ENCODE results near the gene CRIM1. TPM values are rescaled to one million over a fixed set of nuclear protein-coding genes. Genes with fewer than 3 reads are reported as not detected.

Gene CRIM1
- total RNA-seq, 2 donors from 2014 or later, result 26.7 to 26.9 TPM

DNA sequence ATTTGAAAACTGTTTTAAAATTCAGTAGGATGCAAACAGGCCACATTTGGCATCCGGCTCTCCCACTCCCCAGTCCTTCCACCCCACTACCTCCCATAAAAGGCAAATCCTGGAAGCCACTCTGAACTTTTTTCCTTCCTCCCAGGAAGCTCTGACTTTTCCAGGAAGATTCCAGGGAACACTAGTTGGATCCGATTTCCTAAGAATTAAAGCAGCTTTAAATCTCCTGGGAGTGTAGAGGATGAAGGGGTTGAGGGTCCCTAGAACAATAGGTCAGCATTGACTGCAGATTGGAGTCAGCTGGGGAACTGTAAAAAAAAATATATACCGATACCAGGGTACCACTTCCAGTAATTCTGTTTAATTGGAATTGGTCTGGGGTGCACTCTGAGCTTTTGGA lies 76.9 kb downstream of the CRIM1 start:
- H3K36me3 Mint-ChIP-seq (ENCODE audit: low read depth), result peaks cover 3% of the 10 kb centered on the region
- no peaks in the 10 kb centered on the region for H3K9me3 Mint-ChIP-seq
- H3K4me3 Mint-ChIP-seq, result no peak overlapping the region

DNA sequence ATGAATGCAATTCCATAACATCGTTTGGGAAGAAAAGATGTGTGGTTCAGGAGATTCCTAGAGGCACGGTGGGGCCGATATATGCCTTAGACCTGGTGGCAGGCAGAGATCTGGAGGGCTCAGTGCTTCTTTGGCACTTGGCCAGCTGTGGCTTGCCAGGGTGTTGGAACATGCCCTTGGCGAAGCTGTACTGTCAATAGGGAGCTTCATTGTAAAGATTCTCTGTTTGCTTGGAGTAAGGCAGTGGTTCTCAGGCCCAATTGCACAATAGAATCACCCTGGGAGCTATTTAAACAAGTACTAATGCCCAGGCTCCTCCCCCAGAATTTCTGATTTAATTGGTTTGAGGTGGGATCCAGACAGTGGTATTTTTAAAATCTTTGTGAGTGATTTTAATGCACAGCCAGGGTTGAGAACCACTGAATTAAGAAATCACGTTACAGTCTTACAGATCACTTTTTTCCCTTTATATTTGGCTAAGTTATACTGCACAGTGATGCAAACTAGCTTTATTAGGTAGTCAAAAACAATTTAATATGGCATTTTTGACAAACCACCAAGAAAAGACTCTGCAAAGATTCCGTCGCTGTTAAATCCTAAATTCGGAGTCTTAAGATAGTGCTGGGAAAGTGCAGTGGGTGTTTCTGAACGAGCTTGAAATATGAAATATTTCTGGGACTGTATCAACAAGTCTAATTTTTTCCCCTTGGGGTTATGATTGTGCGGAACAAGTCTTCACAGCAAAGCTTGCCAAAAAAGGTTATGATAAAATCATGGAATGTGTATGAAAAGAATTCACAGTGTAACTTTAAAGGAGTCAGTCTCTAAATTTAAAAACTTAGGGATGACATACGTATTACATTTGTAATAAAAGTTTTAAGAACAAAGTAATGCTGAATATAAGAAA lies 78.0 kb downstream of the CRIM1 start:
- peaks cover 12% of the 10 kb centered on the region for H3K36me3 ChIP-seq (ENCODE audit: control insufficient read depth, insufficient read depth, low read length)
- no peak overlapping the region for H3K4me3 ChIP-seq (ENCODE audit: low read length)
- no peaks in the 10 kb centered on the region for H3K27me3 ChIP-seq (ENCODE audit: control insufficient read depth, insufficient read depth, low read length, poor library complexity, severe bottlenecking)
- H3K27ac Mint-ChIP-seq, result no peak overlapping the region
- no peaks in the 10 kb centered on the region for H3K27me3 Mint-ChIP-seq (ENCODE audit: insufficient read depth)
- 95 to 98% methylated on average over 9 to 11 of the region's 11 CpGs for WGBS, 2 experiments (ENCODE audit: insufficient coverage in 1 of 2, insufficient read length in 1 of 2)
- peaks cover 7% of the 10 kb centered on the region for H3K4me1 ChIP-seq (ENCODE audit: control insufficient read depth, insufficient read depth, low read length)
- no peaks in the 10 kb centered on the region for H3K9me3 ChIP-seq (ENCODE audit: control insufficient read depth, low read length)
- peaks cover 19% of the 10 kb centered on the region for H3K4me1 Mint-ChIP-seq
- DNase-seq, result no peak
- H3K9me3 Mint-ChIP-seq, result no peaks in the 10 kb centered on the region
- TF ChIP-seq, protein P1, sequence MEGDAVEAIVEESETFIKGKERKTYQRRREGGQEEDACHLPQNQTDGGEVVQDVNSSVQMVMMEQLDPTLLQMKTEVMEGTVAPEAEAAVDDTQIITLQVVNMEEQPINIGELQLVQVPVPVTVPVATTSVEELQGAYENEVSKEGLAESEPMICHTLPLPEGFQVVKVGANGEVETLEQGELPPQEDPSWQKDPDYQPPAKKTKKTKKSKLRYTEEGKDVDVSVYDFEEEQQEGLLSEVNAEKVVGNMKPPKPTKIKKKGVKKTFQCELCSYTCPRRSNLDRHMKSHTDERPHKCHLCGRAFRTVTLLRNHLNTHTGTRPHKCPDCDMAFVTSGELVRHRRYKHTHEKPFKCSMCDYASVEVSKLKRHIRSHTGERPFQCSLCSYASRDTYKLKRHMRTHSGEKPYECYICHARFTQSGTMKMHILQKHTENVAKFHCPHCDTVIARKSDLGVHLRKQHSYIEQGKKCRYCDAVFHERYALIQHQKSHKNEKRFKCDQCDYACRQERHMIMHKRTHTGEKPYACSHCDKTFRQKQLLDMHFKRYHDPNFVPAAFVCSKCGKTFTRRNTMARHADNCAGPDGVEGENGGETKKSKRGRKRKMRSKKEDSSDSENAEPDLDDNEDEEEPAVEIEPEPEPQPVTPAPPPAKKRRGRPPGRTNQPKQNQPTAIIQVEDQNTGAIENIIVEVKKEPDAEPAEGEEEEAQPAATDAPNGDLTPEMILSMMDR (conservative IDR thresholded peaks at IDR 0.05), result no peak
- H3K27ac ChIP-seq (ENCODE audit: low read depth, low read length), result no peak overlapping the region
- no peak overlapping the region for H3K9ac ChIP-seq (ENCODE audit: extremely low read depth, low read length, poor library complexity, severe bottlenecking)
- H3K4me3 Mint-ChIP-seq, result no peak overlapping the region
- H3K36me3 Mint-ChIP-seq (ENCODE audit: low read depth), result peaks cover 3% of the 10 kb centered on the region

More for the DNA sequence above, 76.9 kb downstream of the CRIM1 start:
- peaks cover 16% of the 10 kb centered on the region for H3K4me1 Mint-ChIP-seq
- H3K27ac ChIP-seq (ENCODE audit: low read depth, low read length), result no peak overlapping the region
- no peak overlapping the region for H3K27ac Mint-ChIP-seq
- WGBS, 2 experiments (ENCODE audit: insufficient coverage in 1 of 2, insufficient read length in 1 of 2), result 83 to 93% methylated on average over 1 to 3 of the region's 3 CpGs
- TF ChIP-seq, protein P1 (conservative IDR thresholded peaks at IDR 0.05), result no peak
- H3K9me3 ChIP-seq (ENCODE audit: control insufficient read depth, low read length), result no peaks in the 10 kb centered on the region
- no peak for DNase-seq
- peaks cover 7% of the 10 kb centered on the region for H3K4me1 ChIP-seq (ENCODE audit: control insufficient read depth, insufficient read depth, low read length)
- H3K9ac ChIP-seq (ENCODE audit: extremely low read depth, low read length, poor library complexity, severe bottlenecking), result no peak overlapping the region
- H3K36me3 ChIP-seq (ENCODE audit: control insufficient read depth, insufficient read depth, low read length), result peaks cover 12% of the 10 kb centered on the region
- H3K4me3 ChIP-seq (ENCODE audit: low read length), result no peak overlapping the region
- no peaks in the 10 kb centered on the region for H3K27me3 Mint-ChIP-seq (ENCODE audit: insufficient read depth)
- H3K27me3 ChIP-seq (ENCODE audit: control insufficient read depth, insufficient read depth, low read length, poor library complexity, severe bottlenecking), result no peaks in the 10 kb centered on the region

DNA sequence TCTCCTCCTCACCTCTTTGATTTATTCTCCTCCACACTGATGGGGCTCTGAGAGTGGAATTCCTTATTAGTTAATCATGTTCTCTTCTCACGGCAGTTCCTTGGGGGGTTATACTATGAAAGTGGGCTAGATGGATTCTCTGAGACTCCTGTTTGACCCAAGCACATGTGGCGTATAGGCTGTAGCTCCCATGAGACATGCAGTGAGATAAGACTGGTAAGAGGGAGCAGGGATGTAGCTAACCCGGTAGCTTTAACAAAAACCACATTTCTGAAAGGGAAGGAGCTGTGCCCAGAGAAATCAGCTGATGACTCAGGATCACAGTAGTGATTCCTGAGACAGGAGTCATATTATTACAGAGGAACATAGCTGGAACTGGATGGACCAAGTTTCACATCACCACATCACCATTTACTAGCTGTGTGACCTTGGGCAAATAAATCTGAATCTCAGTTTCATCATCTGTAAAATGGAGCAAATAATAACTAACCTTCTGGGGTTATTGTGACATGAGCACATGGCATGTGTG lies 82.9 kb downstream of the CRIM1 start:
- Mint-ChIP-seq H3K27ac (no peak overlapping the region), H3K9me3 (no peaks in the 10 kb centered on the region), H3K36me3 (ENCODE audit: low read depth) (peaks cover 24% of the 10 kb centered on the region), H3K4me1 (peaks cover 4% of the 10 kb centered on the region), H3K27me3 (ENCODE audit: insufficient read depth) (no peaks in the 10 kb centered on the region), H3K4me3 (no peak overlapping the region)
- DNase-seq, result no peak
- Histone ChIP-seq H3K9me3 (ENCODE audit: control insufficient read depth, low read length) (no peaks in the 10 kb centered on the region), H3K27me3 (ENCODE audit: control insufficient read depth, insufficient read depth, low read length, poor library complexity, severe bottlenecking) (no peaks in the 10 kb centered on the region), H3K4me1 (ENCODE audit: control insufficient read depth, insufficient read depth, low read length) (peaks cover 1% of the 10 kb centered on the region), H3K36me3 (ENCODE audit: control insufficient read depth, insufficient read depth, low read length) (peaks cover 40% of the 10 kb centered on the region), H3K4me3 (ENCODE audit: low read length) (no peak overlapping the region), H3K9ac (ENCODE audit: extremely low read depth, low read length, poor library complexity, severe bottlenecking) (no peak overlapping the region), H3K27ac (ENCODE audit: low read depth, low read length) (no peak overlapping the region)
- TF ChIP-seq, protein P1 (conservative IDR thresholded peaks at IDR 0.05), result no peak
- WGBS, 2 experiments (ENCODE audit: insufficient coverage in 1 of 2, insufficient read length in 1 of 2), result 94 to 95% methylated on average over 3 of the region's 3 CpGs

Data from endodermal cell (in vitro differentiated cells).